Activated CD4-positive, alpha-beta T cell treated with anti-CD3 and anti-CD28 coated beads, Interleukin-2, amount 50 U/mL, for 1 hour (primary cell): Measurements from ENCODE around the gene EXT2.

Source experiments
- DNase-seq: peaks from one replicate; pipeline ENCODE4 v3.0.0-alpha.2; 2020

EXT2 gene

DNA sequence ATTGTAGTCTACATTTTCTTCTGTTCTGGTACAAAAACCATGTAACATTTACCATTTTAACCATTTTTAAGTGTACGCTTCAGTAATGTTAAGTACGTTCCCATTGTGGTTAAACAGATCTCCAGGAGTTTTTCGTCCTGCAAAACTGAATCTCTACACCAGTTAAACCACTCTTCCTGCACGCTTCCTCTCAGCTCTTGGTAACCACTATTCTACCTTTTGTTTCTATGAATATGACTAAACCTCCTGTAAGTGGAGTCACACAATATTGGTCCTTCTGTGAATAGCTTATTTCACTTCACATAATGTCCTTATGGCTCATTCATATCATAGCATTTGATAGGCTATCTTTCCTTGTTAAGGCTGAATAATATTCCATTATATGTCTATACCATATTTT, 7.1 kb upstream of the EXT2 start:
- DNase-seq = no peak

DNA sequence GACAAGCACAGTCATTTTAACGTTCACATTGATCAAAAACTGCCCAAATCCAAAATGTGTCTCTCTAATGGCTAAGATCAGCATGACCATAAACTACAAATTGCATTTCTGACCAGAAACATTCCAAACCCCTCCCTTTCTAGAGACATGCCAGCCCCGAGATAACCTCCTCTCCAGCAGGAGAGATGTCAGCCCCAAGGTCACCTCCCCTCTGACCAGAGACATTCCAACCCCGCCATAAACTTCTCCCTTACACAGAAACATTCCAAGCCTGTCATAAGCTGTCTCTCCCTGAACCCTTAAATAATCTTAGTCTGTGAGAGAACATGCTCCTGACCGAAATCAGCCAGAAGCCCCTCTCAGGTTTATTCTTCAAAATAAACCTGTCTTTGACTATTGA, 6.6 kb upstream of the EXT2 start:
- no peak for DNase-seq

DNA sequence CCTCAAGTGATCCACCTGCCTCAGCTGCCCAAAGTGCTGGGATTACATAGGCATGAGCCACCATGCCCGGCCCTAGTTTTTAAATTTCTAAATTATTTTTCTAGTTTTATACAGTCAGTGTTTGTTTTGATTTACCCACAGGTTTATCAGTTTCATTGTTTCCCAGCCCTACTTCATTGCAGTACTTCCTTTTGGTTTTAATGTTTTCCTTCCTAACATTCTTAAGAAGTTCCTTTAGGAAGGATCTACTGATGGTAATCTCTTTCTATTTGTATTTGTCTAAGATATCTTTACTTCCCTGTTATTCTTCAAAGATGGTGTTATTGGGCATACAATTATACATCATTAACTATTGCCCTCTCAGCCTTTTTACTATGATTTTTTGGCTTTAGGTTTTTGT, 4.9 kb upstream of the EXT2 start:
- DNase-seq = no peak

DNA sequence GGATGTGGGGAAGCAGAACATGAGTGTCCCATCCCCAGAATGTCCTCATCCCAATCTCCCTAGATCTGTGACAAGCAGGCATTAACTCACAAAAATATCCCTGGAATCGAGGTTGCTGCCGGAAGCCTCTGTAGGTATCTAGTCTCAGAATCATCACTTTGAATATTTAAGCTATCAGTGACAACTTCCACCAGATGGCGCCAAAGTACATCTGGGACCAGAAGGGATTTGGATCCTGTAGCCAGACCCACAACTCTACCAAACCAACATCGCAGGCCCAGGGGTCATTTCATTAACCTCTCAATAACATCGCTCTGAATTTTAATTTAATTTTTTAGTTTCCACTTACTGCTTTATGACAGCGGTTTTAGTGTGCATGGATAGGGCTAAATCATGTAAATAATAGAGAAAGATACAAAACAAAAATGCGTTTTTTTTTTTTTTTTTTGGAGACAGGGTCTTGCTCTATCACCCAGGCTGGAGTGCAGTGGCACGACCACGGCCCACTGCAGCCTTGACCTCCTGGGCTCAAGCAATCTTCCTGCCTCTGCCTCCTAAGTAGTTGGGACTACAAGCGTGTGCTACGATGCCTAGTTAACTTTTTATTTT, 1.1 kb upstream of the EXT2 start:
- peak; percentile 77 for DNase-seq

DNA sequence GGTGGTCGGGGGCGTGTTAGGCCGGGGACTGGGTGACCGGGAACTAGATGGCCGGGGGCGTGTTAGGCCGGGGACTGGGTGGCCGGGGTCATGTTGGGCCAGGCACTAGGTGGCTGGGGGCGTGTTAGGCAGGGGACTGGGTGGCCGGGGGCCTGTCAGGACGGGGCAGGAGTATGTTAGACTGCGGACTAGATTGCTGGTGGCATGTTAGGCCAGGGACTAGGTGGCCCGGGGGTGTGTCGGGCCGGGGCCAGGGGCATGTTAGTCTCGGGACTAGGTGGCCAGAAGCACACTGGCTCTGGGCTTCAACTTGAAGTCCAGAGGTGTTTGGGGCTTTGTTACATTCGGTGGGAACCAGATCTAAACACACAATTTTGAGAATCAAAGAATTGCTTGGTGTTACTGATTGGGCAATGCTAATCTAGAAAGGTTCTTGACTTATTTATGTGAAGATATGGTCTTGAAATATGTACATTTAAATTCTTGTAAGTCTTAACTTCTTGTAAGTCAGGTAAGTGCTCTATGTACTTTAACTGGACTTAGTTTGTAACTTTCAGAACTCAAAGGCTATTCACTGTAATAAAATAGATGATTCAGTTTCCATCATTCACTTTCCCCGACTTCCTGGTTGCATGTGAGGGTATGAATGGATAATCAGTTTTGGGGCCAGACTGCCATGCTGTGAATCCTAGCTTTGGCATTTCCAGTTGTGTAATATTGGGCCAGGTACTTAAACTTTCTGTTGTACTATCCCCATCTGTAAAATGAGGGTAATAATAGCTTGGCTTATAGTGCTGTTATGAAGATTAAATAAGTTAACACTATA, 1.1 kb downstream of the EXT2 start:
- no peak for DNase-seq

DNA sequence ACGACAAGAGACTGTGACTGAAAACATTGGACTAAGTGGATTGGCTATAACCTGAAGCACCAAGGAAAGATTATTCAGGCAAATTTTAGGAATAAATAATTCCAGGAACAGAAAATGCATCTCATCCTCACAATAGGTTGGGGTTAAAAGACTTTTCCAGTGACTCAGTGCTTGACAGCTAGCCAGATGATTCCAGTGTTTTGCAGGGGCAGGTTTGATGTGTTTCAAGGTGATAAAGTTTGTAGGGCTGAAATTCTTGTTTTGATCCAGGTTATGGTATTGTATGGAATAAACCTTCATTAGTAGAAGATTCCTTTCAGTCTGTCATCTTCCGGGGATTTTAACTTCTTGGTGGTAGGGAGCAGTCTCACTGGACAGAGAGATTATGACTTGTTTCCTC, 2.3 kb downstream of the EXT2 start:
- no peak for DNase-seq

DNA sequence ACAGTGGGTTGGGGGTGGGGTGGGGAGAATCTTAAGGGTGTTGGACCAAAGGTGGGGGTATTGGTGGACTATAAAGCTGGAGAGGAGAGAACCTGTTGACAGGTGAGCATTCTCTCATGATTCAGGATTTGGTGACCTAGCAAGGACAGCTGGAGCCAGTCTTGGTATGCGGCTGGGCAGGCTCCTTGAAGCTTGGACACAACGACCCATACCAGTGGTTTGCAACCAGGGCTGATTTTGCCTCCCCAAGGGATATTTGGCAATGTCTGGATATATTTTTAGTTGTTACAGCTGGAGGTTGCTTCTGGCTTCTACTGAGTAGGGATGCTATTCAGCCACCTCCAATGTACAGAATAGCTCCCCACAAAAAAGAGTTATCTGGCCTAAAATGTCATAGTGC, 5.6 kb downstream of the EXT2 start:
- DNase-seq = no peak

DNA sequence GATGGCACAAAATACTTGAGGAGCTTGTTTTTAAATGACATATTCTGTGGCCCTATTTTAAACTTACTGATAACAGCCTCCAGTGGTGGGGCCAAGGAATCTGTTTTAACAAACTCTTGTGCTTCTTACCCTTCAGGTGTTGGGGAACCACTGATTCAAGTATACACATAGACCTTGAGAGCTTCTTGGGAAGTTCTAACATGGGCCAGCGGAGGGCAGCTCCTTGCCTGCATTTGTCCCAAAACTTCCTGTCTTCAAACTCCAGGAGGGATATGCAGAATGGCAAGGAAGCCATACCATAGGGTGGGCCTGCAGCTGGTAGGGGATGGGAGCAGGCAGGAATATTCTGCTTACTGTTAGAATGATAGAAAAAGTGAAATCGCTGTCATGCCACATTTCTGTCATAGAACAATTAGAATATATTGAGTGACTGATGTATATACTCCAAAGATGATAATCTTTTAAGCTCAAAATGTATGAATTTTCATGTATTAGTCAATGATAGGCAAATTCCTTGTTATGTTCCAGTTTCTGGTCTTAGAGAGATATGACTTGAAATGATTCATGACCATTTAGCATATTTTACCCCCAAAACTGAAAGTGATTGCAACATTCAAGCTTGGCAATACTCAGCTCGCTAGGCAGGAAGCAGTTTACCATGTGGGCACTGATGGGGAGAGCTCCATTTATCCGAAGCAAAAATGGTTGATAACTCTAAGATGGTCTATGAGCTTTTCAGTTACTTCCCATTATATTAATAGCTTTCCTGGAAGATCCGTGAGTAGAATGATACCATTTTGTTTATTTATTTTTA, 9.2 kb downstream of the EXT2 start:
- no peak for DNase-seq

DNA sequence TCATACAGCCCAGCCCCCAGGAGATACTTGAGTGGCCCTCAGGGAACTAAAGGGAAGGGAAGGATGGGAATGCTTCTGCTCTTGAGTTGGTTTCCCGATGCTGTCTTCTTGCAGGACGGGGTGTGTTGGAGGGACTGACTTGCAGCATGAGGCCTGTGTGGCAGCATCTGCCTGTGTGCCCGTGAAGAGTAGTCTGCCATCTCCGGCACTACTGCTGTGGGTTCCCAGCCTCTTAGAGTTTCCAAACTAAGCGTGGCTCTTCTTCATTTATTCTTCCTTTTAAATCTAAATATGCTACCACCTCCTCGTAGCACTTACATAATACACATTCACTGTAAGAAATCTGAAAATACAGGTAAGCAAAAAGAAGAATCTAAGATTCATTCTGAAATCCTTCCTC, 12.8 kb downstream of the EXT2 start:
- DNase-seq = no peak

DNA sequence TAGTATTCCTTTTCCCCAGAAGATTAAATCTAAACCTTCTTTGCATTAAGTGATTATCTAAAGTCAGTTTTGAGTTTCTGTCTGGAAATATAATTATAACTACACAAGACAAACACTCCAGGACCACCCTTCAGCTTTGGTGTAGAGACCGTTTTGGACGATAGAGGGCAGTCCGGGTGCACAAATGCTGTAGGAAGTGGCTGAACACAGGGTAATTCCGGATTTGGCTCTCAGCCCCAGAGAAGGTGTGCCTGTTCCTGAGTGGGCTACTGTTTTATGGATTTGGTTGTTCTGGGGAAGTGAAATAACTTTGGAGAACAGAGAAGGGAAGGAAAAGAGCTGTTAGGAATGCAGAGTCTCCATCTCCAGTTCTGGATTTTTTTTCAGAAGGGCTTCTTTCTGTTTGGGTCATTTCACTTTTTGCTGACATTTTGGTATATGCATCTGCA, 14.8 kb downstream of the EXT2 start:
- DNase-seq = peak; percentile 43

DNA sequence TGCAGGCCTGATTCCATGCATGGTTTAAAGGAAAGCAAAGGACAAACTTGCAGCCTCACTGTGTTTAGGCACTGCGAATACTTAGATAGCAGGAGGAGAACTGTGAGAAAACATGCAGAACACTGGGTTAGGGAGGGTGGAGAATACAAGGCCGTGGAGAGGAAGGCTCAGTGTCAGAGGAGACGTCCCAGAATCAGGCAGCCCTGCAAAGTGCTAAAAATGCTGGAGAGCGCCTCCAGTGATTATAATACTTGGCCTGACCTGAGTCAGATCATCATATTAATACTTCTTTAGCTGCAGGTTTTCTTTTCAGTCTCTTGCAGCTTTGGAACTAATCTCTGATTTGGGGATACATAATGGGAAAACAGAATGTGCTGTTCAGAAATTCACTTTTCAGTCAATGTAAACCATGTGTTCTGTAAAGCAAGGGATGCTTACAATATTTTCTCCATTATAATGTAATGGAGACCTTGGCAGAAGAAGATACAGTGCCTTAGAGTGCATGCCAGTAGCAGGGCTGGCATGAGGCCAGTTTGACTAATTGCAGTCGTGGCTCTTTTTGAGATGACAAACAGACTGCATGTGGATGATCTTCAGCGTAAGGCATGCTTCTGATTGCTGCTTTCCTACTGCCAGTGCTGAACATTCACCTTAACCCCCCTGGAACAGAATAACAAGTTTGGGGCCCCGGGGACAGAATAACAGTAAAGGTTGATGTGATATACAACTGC, 16.8 kb downstream of the EXT2 start:
- no peak for DNase-seq

DNA sequence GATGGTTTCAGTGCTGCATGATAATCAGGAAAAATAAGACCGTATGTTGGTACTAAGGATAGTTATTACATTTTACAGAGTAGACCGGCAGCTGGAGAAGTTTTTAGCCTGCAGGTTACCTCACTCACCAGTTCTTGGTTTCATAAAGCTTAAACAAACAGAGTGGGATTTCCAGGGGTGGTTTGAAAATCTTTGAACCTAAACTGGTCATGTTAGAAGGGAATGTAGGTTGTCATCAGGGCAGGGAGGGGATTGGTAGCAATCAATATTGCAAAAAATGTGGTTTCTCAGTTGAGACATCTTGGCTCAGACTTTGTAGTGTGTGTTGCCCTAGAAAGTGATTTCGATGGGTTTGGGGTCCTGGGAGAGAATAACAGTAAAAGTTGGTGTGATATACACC, 17.5 kb downstream of the EXT2 start:
- no peak for DNase-seq

DNA sequence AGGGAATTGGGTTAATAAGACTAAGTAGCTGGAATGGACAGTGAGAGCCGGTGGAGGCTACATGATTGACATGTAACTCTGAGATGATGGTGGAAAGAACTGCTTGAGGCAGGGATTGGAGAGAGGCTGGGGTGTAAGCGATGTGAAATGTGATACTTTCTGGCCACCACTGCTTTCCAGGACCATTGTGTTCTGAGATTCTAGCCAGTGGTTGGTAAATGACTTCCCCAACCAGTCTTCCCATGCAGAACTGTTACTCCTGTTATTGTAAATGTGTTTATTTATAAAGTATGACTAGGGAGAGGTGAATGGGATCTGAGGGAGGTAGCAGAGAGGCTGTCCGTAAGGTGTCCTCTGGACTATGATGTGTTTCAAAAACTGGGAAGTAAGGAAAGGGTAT, 18.1 kb downstream of the EXT2 start:
- DNase-seq = no peak

DNA sequence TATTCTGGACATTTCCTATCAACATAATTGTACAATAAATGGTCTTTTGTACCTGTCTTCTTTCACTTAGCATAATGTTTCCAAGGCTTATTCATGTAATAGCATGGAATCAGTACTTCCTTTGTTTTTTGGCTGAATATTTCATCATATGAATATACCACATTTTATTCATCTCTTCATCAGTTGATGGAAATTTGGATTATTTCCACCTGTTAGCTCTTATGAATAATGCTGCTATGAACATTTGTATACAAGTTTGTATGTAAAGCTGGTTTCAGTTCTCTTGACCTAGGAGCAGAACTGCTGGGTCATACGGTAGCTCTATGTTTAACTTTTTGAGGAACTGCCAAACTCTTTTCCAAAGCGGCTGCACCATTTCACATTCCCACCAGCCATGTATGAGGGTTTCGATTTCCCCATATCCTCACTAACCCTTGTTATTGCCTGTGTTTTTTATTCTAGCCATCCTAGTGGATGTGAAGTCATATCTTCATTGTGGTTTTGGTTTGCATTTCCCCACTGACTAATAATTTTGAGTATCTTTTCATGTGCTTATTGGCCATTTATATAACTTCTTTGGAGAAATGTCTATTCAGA, 20.9 kb downstream of the EXT2 start:
- no peak for DNase-seq

DNA sequence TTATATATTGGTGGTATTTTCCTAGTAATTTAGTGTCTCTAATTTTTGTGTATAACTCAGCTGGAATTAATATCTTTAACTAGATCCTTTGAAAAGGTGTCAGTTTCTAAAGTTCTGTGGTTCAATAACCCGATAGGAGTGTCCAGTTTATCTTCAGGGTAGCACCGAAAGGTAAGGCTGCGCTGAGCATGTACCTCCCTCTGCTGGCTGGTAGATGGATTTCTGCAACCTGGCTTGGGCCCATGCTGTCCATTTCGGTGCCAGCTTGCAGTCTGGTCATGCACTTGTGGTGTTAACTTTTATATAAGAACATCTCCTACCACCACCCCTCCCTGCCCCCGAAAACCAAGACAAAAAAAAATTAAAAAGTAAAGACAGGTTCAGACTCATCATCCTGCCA, 24.7 kb downstream of the EXT2 start:
- no peak for DNase-seq

DNA sequence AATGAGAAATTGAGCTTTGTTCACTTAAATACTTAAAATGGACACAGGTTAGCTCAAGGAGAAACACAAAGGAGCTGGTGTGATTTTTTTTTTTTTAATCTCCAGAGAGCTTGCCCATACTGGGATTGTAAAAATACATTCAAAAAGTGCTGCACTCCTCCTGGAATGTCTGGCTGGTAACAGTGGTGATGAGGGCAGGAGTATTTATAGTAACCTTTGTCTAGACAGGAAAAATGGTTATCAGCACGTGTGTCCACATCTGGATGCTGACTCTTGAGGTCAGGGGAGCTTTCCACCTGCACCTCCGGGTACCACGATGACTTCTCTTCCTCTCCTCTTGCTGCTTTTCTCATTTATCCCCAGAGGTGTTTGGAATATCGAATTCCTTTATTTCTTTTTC, 30.1 kb downstream of the EXT2 start:
- no peak for DNase-seq

DNA sequence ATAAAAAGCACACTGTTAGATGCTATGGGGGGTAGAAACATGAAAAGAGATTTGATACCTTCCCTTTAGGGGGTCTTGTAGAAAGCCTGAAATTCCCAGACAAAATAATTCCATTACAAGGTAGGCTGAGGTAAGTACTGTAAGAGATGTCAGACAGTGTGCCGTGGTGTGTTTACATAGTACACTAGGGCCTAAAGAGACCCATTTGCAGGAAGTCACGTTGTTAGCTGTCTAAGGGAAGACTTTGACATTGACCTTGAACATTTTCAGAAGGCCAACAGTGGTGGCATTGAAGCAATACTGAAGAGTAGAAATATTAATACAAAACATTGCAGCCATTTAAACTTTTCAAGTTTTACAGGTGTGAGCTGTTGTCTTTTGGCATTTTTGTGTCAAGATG, 30.8 kb downstream of the EXT2 start:
- no peak for DNase-seq

DNA sequence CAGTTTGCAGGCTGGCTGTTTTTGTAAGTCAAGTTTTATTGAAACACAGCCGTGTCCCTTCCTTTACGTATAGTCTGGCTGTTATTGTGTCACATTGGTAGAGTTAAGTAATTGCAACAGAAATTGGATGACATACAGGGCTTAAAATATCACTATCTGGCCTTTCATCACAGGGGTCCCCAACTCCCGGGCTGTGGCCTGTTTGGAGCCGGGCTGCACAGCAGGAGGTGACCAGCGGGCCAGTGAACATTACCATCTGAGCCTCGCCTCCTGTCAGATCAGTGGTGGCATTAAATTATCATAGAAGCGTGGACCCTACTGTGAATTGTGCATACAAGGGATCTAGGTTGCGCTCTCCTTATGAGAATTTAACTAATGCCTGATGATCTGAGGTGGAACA, 31.7 kb downstream of the EXT2 start:
- no peak for DNase-seq

DNA sequence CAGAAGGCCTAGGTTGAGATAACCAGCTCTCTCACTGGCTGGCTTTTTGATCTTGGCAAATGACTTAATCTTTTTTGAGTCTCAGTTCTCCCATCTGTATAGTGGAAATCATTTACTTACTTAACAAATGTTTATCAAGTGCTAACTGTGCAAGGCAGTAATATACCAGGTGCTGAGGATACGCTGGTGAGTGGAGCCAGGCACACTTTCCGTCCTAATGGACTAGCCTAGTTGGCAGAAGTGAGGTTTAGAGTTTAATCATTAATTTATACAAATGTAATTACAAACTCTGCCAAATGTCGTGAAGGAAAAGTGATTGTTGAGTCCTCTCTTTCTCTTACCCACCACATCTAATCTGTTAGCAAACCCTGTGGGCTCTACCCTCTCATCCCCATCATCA, 33.3 kb downstream of the EXT2 start:
- DNase-seq = no peak

DNA sequence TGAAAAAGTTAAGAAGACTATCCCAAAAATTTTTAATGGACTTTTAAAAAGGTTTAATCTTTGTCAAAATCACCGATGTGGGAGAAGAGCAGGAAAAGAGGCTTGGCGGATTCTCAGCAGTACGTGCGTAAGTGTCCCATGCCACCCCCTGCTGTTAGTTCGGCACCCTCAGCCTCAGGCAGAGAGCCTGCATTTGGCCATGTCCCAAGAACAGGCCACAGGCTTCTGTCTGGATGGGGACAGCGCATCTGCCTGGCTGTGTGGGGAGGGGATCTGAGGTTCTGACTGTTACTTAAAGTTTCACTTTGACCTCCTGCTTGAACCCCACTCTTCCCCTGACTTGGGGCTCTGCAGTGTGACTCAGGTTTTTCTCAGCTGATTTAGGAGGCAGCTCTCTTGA, 35.3 kb downstream of the EXT2 start:
- no peak for DNase-seq

DNA sequence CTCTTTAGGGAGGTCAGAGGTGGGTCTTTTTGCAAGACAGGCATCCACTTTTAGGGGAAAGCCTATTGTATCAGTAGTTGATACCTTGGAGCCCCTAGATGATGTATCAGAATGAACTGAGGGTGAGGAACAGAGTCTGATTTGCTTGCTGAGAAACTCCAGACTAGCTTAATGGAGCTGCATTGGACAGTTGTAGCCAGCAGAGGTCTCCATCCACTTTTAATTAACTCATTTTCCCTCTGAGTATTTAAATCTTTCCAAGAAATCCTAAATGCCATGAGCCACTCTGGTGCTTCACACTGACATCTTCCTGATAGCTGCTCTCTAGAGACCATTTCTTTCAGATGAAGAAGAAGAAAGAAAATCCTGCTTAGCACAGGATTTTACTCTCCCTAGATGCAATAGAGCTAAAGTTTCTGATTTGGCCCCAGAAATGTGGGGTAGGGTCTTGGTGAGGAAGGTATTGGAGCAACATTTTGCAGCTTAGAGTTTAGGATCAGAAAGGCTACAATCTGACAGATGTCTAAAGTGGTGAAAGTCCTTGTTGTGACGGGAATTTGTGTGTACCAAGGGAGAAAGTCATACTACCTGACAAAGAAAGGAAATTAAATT, 38.0 kb downstream of the EXT2 start:
- no peak for DNase-seq

DNA sequence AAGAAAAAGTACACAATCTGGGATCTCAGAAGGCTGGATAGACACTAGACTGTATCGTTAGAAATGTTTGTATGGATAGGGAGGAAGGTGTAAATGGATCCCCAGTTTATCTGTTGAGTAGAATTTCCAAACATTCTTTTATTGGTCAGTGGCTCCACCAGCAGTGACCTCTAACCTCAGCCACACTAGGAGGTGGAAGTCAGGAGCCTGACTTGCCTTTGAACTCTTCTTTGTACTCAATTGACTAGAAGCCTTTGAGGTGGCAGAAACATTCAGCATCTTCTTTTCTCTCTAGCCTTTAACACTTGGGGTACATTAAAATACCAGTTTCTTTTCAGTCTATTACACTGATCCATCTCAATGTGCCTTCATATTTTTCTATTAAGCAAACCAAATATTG, 39.1 kb downstream of the EXT2 start:
- no peak for DNase-seq
